ENCODE results near the gene ABCG2.

The ABCG2 gene

DNA sequence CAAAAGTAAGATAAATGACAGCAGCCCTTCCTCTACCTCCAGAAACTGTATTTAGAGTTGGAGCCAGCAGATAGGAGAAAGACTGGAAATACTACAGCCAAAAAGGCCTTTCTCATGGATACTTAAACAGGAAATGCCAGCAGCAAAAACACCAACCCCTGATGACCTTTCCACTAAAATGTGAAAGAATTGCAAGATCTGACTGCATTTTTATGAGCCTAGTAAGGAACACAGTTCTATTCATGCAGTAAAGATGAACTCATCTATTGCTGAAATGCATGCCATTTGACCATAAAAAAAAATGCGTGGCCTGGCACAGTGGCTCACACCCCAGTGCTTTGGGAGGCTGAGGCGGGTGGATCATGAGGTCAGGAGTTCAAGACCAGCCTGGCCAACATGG, 19.9 kb downstream of the ABCG2 start:
- ChIA-PET CTCF (no interaction called here), POLR2A (no interaction called here)
- DNase-seq (ENCODE audit: extremely low spot score), result no peak
- no peak for TF ChIP-seq SP1 (IDR thresholded peaks at IDR 0.05)
- no peak for TF ChIP-seq HDGF (IDR thresholded peaks at IDR 0.05; ENCODE audit: borderline replicate concordance)
- TF ChIP-seq L3MBTL2 (conservative IDR thresholded peaks at IDR 0.05), result no peak
- no peak for TF ChIP-seq FOXK2 (IDR thresholded peaks at IDR 0.05)
- no peak for TF ChIP-seq ARNT (IDR thresholded peaks at IDR 0.05)
- TF ChIP-seq FOXM1 (IDR thresholded peaks at IDR 0.05; ENCODE audit: borderline replicate concordance), result no peak
- no peak for TF ChIP-seq CTBP1 (IDR thresholded peaks at IDR 0.05; ENCODE audit: borderline replicate concordance)
- no peak for TF ChIP-seq ZNF384 (IDR thresholded peaks at IDR 0.05)
- TF ChIP-seq LEF1 (IDR thresholded peaks at IDR 0.05; ENCODE audit: borderline replicate concordance), result no peak
- no peak for TF ChIP-seq ELF4 (IDR thresholded peaks at IDR 0.05)
- TF ChIP-seq BHLHE40 (IDR thresholded peaks at IDR 0.05; ENCODE audit: borderline replicate concordance), result no peak
- TF ChIP-seq PKNOX1 (IDR thresholded peaks at IDR 0.05), result no peak
- TF ChIP-seq SUZ12 (IDR thresholded peaks at IDR 0.05), result no peak
- TF ChIP-seq TARDBP (IDR thresholded peaks at IDR 0.05), result no peak

DNA sequence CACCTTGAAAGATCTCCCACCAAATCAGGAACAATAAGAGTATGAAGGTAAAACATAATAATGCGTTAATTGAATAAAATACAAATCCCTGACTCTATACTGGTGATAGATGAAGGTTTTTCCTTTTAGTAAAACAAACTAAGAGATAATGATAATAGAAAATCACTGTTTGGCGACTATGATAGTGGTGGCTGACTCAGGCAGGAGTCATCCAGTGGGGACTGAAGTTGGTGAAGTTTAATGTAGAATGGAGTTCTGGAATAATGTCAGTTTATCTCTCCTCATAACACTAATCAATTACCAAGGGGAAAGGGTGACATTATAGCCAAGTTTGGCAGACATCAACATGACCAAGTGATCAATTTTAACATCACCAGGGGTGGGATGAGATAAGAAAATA, 21.3 kb downstream of the ABCG2 start:
- ChIA-PET CTCF (no interaction called here), POLR2A (no interaction called here)
- TF ChIP-seq FOXA1 (IDR thresholded peaks at IDR 0.05) (no peak), PKNOX1 (IDR thresholded peaks at IDR 0.05) (no peak), BHLHE40 (IDR thresholded peaks at IDR 0.05; ENCODE audit: borderline replicate concordance) (no peak), L3MBTL2 (conservative IDR thresholded peaks at IDR 0.05) (no peak), LEF1 (IDR thresholded peaks at IDR 0.05; ENCODE audit: borderline replicate concordance) (no peak), TARDBP (IDR thresholded peaks at IDR 0.05) (no peak)
- no peak for DNase-seq (ENCODE audit: extremely low spot score)

DNA sequence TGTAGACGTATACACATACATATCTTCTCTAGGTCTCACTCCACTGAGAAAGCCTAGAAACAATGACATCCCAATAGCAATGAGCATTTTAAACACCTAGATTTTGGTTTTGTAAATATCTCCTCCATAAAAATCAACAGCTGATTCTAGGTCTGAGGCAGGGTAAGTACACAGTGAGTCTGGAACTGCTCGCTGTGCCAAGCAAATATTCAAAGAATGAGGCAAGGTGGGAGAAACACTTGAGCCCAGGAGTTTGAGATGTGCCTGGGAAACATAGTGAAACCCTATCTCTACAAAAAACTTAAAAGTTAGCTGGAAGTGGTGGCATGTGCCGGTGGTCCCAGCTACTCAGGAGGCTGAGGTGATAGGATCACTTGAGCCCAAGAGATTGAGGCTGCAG, 22.2 kb downstream of the ABCG2 start:
- CTCF ChIA-PET, result no interaction called here

DNA sequence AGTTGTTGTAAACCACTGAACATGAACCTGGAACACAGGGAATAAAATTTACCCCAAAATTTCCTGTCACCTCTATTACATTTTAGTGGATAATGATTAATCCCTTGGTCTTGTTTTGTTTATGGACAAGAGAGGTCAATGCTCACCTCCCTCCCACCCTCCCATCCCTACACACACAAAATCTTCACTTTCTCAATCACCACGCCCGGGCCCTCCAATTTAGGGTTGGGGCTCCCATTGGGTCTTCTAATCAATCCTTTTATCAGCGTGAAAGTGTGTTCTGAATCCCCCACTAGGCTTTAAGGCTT, 23.1 kb downstream of the ABCG2 start:
- ChIA-PET CTCF (no interaction called here), POLR2A (no interaction called here)
- TF ChIP-seq FOXM1 (IDR thresholded peaks at IDR 0.05; ENCODE audit: borderline replicate concordance) (no peak), FOXK2 (IDR thresholded peaks at IDR 0.05) (no peak), TARDBP (IDR thresholded peaks at IDR 0.05) (no peak), FOXA1 (IDR thresholded peaks at IDR 0.05) (no peak), LEF1 (IDR thresholded peaks at IDR 0.05; ENCODE audit: borderline replicate concordance) (no peak), PKNOX1 (IDR thresholded peaks at IDR 0.05) (no peak), BHLHE40 (IDR thresholded peaks at IDR 0.05; ENCODE audit: borderline replicate concordance) (no peak), NFRKB (IDR thresholded peaks at IDR 0.05) (no peak), CTBP1 (IDR thresholded peaks at IDR 0.05; ENCODE audit: borderline replicate concordance) (no peak), HDGF (IDR thresholded peaks at IDR 0.05; ENCODE audit: borderline replicate concordance) (no peak), ELF4 (IDR thresholded peaks at IDR 0.05) (no peak), ZNF384 (IDR thresholded peaks at IDR 0.05) (no peak), SUZ12 (IDR thresholded peaks at IDR 0.05) (no peak), L3MBTL2 (conservative IDR thresholded peaks at IDR 0.05) (no peak), SP1 (IDR thresholded peaks at IDR 0.05) (no peak), ARNT (IDR thresholded peaks at IDR 0.05) (no peak)
- no peak for DNase-seq (ENCODE audit: extremely low spot score)

More for the DNA sequence above, 22.2 kb downstream of the ABCG2 start:
- TF ChIP-seq HDGF (IDR thresholded peaks at IDR 0.05; ENCODE audit: borderline replicate concordance) (no peak), ARNT (IDR thresholded peaks at IDR 0.05) (no peak), BHLHE40 (IDR thresholded peaks at IDR 0.05; ENCODE audit: borderline replicate concordance) (no peak), SP1 (IDR thresholded peaks at IDR 0.05) (no peak), FOXA1 (IDR thresholded peaks at IDR 0.05) (no peak), ZNF384 (IDR thresholded peaks at IDR 0.05) (no peak), PKNOX1 (IDR thresholded peaks at IDR 0.05) (no peak), ELF4 (IDR thresholded peaks at IDR 0.05) (no peak), FOXK2 (IDR thresholded peaks at IDR 0.05) (no peak), LEF1 (IDR thresholded peaks at IDR 0.05; ENCODE audit: borderline replicate concordance) (no peak), FOXM1 (IDR thresholded peaks at IDR 0.05; ENCODE audit: borderline replicate concordance) (no peak), TARDBP (IDR thresholded peaks at IDR 0.05) (no peak), SUZ12 (IDR thresholded peaks at IDR 0.05) (no peak)
- DNase-seq (ENCODE audit: extremely low spot score), result no peak
- POLR2A ChIA-PET, result no interaction called here

GRCh38 chr4:88134536-88135355, 23.7 kb downstream of the ABCG2 start:
- DNase-seq (ENCODE audit: extremely low spot score), result no peak
- CTCF ChIA-PET, result no interaction called here
- POLR2A ChIA-PET, result no interaction called here
- no peak for TF ChIP-seq LEF1 (IDR thresholded peaks at IDR 0.05; ENCODE audit: borderline replicate concordance)

DNA sequence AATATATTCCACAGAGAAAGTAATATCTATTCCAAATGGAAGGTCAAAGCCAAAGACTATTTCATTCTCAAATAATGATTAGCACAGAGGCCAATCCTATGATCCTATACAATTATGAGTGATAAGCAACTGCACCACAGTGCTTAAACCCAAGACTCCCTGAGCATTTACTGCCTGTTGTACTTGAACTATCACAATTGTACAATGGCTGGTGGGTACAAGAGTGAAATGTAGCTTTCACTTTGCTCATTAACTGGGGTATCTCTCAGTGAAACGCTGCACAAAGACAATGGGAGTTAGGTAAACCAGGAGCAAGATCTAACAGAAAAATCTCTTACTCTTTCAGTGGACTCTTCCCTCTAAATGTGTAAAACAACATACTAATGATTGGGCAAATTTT, 24.3 kb downstream of the ABCG2 start:
- TF ChIP-seq HDGF (IDR thresholded peaks at IDR 0.05; ENCODE audit: borderline replicate concordance), result no peak
- no peak for TF ChIP-seq CTBP1 (IDR thresholded peaks at IDR 0.05; ENCODE audit: borderline replicate concordance)
- no peak for TF ChIP-seq LEF1 (IDR thresholded peaks at IDR 0.05; ENCODE audit: borderline replicate concordance)
- no peak for TF ChIP-seq ELF4 (IDR thresholded peaks at IDR 0.05)
- no peak for TF ChIP-seq ZNF384 (IDR thresholded peaks at IDR 0.05)
- no peak for TF ChIP-seq FOXM1 (IDR thresholded peaks at IDR 0.05; ENCODE audit: borderline replicate concordance)
- no peak for TF ChIP-seq SP1 (IDR thresholded peaks at IDR 0.05)
- TF ChIP-seq ARNT (IDR thresholded peaks at IDR 0.05), result no peak
- TF ChIP-seq FOXK2 (IDR thresholded peaks at IDR 0.05), result no peak
- no peak for TF ChIP-seq PKNOX1 (IDR thresholded peaks at IDR 0.05)
- no peak for TF ChIP-seq NFRKB (IDR thresholded peaks at IDR 0.05)
- TF ChIP-seq L3MBTL2 (conservative IDR thresholded peaks at IDR 0.05), result no peak
- TF ChIP-seq BHLHE40 (IDR thresholded peaks at IDR 0.05; ENCODE audit: borderline replicate concordance), result no peak
- no peak for TF ChIP-seq TARDBP (IDR thresholded peaks at IDR 0.05)
- TF ChIP-seq SUZ12 (IDR thresholded peaks at IDR 0.05), result no peak
- TF ChIP-seq FOXA1 (IDR thresholded peaks at IDR 0.05), result no peak
- ChIA-PET CTCF (no interaction called here), POLR2A (no interaction called here)
- DNase-seq (ENCODE audit: extremely low spot score), result no peak

Data from HEK293T (cell line).